GM10248 (cell line): Measurements from ENCODE around the gene FBXO42.

ENCODE experiments used
- CTCF ChIA-PET: fragments of 300-600 bp; sonication (Branson Sonifier 250); formaldehyde crosslinking; extraction: SDS; loops from one replicate; lab custom pipeline; 2021; ENCODE audit warnings: antibody characterized with exemption; lab: Yijun Ruan, JAX
- POLR2A ChIA-PET: fragments of 350-650 bp; sonication (Branson Sonifier 250); formaldehyde crosslinking; extraction: SDS; loops from one replicate; lab custom pipeline; 2020; ENCODE audit warnings: antibody characterized with exemption; lab: Yijun Ruan, JAX
- DNase-seq: peaks from one replicate; pipeline ENCODE4 v3.0.0; 2012; ENCODE audit errors: extremely low spot score
- TF ChIP-seq, protein P1 (sequence below): IDR thresholded peaks from 2 replicates; pipeline ENCODE4 v1.5.1; 2012; ENCODE audit warnings: mild to moderate bottlenecking, low read depth; ENCODE audit errors: extremely low read depth, missing control alignments, control extremely low read depth

The FBXO42 gene

DNA sequence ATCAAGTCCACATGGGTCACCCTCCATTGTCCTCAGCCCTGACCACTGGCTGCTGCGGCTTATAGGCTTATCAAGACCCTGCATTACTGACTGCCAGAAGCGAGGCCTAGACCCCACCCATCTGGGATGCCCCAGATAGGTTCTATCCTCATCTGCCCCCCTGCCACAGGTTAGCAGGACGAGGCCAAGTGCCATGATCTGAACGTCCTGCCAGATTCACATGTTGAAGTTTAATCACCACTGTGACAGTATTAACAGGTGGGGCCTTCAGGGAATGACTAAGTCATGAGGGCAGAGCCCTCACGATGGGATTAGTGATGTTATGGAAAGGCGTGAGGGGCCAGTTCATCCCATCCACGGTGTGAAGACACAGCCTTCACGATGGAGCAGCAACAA, 109.1 kb downstream of the FBXO42 start:
- TF ChIP-seq, protein P1, sequence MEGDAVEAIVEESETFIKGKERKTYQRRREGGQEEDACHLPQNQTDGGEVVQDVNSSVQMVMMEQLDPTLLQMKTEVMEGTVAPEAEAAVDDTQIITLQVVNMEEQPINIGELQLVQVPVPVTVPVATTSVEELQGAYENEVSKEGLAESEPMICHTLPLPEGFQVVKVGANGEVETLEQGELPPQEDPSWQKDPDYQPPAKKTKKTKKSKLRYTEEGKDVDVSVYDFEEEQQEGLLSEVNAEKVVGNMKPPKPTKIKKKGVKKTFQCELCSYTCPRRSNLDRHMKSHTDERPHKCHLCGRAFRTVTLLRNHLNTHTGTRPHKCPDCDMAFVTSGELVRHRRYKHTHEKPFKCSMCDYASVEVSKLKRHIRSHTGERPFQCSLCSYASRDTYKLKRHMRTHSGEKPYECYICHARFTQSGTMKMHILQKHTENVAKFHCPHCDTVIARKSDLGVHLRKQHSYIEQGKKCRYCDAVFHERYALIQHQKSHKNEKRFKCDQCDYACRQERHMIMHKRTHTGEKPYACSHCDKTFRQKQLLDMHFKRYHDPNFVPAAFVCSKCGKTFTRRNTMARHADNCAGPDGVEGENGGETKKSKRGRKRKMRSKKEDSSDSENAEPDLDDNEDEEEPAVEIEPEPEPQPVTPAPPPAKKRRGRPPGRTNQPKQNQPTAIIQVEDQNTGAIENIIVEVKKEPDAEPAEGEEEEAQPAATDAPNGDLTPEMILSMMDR, result no peak
- ChIA-PET POLR2A (no interaction called here), CTCF (interaction anchor here (0.7 to 8.7 kb wide), 16 partner anchors 8 to 162 kb away, joined by 3 to 70 read pairs (median 6); partner anchors contain the start of gene CPLANE2)
- DNase-seq, result no peak

- POLR2A ChIA-PET, result no interaction called here
- CTCF ChIA-PET, result interaction anchor here (0.9 to 8.7 kb wide), 7 partner anchors 9 to 162 kb away, joined by 3 to 70 read pairs (median 8); no protein-coding TSS in a partner anchor
- TF ChIP-seq, protein P1, result no peak
- DNase-seq, result no peak
These were observed 109.6 kb downstream of the FBXO42 start for GRCh38 chr1:16242556-16243214.

- ChIA-PET CTCF (interaction anchor here (1.0 to 8.7 kb wide), 2 partner anchors 52 to 160 kb away, joined by 3 to 70 read pairs; no protein-coding TSS in a partner anchor), POLR2A (no interaction called here)
- no peak for DNase-seq
- TF ChIP-seq, protein P1, result no peak
These were observed 111.0 kb downstream of the FBXO42 start for GRCh38 chr1:16241221-16241708.

DNA sequence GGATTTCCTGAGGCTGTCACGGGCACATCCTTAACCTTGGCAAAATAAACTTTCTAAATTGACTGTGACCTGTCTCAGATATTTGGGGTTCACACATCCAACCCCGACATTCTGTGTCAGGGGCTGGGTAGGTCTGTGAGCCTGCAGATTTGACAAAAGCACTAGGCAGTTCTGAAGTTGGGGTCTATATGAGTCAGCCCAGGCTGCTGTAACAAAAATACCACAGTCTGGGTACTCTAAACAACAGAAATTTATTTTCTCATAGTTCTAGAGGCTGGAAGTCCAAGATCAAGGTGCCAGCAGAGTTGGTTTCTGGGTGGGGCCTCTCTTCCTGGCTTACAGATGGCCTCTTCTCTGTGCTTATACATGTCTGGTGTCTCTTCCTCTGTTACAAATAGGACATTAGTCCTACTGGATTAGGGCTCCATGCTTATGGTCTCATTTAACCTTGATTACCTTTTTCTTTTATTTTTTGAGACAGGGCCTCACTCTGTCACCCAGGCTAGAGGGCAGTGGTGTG, 112.2 kb downstream of the FBXO42 start:
- CTCF ChIA-PET, result no interaction called here
- TF ChIP-seq, protein P1, result no peak
- POLR2A ChIA-PET, result no interaction called here
- no peak for DNase-seq

- TF ChIP-seq, protein P1, result no peak
- CTCF ChIA-PET, result interaction anchor here (0.8 to 4.0 kb wide), 6 partner anchors 11 to 158 kb away, joined by 3 to 19 read pairs (median 4); no protein-coding TSS in a partner anchor
- POLR2A ChIA-PET, result interaction anchor here (1.8 kb wide), 1 partner anchor 20 kb away, joined by 9 read pairs; no protein-coding TSS in a partner anchor
- no peak for DNase-seq
These were observed 114.9 kb downstream of the FBXO42 start for GRCh38 chr1:16237343-16237830.
